ENCODE measurements around the gene PPM1K. TPM values are rescaled to one million over a fixed set of nuclear protein-coding genes. Genes with fewer than 3 reads are reported as not detected.

PPM1K gene
- total RNA-seq, 1 donor from 2014 or later = 248 TPM

DNA sequence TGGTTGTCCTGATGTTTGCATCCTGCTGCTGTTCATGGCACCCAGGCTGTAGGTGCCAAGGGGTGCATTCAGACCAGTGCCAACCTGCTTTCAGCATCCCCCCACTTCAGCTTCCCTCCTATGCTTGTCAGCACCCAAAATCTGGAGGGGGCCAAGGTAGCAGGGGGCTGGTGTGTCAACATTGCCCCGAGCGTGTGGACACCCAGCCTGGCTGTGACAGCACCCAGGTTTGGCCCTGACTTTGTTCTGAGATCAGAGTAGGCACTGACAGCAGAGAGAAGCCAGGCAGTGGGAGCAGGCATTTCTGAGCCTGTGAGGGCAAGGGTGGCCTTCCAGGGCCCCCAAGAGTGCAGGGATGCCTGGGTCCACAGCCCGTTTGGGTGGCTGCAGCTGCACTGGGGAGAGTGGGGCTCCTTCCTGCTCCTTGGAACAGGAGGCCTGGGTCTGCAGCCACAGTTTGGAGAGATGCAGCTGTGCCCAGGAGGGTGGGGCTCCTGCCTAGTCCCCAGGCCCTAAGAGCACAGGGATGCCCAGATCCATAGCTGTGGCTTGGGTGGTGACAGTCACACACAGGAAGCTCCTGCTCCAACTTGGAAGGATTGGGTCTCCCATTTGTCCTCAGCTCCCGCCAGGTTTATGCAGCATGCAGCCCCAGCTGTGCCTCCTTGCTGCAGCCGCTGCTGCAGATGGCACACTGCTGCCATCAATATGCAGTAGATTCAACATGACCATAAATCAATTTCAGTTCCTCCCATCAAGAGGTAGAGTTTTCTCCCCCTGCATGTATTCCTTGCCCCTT is 12.3 kb upstream of the PPM1K start:
- DNase-seq = no peak
- peaks cover 55% of the 10 kb centered on the region for H3K4me1 ChIP-seq
- peak overlapping the region; percentile 93 for H3K27ac ChIP-seq (replicated peaks)
- no peaks in the 10 kb centered on the region for H3K27me3 ChIP-seq (ENCODE audit: low read depth)
- no peaks in the 10 kb centered on the region for H3K36me3 ChIP-seq
- intact Hi-C loops (cut with micrococcal nuclease) = no loop called here
- no peak overlapping the region for H3K4me3 ChIP-seq
- H3K9me3 ChIP-seq (replicated peaks) = no peaks in the 10 kb centered on the region
- TF ChIP-seq, protein P1, sequence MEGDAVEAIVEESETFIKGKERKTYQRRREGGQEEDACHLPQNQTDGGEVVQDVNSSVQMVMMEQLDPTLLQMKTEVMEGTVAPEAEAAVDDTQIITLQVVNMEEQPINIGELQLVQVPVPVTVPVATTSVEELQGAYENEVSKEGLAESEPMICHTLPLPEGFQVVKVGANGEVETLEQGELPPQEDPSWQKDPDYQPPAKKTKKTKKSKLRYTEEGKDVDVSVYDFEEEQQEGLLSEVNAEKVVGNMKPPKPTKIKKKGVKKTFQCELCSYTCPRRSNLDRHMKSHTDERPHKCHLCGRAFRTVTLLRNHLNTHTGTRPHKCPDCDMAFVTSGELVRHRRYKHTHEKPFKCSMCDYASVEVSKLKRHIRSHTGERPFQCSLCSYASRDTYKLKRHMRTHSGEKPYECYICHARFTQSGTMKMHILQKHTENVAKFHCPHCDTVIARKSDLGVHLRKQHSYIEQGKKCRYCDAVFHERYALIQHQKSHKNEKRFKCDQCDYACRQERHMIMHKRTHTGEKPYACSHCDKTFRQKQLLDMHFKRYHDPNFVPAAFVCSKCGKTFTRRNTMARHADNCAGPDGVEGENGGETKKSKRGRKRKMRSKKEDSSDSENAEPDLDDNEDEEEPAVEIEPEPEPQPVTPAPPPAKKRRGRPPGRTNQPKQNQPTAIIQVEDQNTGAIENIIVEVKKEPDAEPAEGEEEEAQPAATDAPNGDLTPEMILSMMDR (IDR thresholded peaks at IDR 0.05; ENCODE audit: borderline replicate concordance) = no peak

DNA sequence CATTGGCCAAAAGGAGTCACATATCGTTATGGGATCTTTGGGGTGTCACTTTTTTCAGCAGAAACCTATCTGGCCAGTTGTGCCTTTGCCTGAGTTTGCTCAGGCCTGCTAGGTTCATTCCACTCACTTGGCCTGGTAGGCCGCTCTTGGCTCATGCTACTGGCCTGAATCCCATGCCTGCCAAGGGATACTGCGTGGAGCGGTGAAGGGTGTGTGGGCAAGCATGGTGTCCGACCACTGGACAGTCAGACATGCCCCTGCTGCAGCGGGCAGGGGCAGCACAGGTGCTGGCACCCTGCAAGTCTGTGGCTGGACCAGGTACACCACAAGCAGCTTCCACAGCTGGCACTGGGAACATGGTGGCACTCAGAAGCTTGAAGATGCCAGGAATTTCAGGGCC is 11.3 kb upstream of the PPM1K start:
- TF ChIP-seq, protein P1 (IDR thresholded peaks at IDR 0.05; ENCODE audit: borderline replicate concordance) = no peak
- Histone ChIP-seq H3K4me3 (no peak overlapping the region), H3K9me3 (replicated peaks) (no peaks in the 10 kb centered on the region), H3K4me1 (peaks cover 60% of the 10 kb centered on the region), H3K27ac (replicated peaks) (peak overlapping the region; percentile 93), H3K27me3 (ENCODE audit: low read depth) (no peaks in the 10 kb centered on the region), H3K36me3 (no peaks in the 10 kb centered on the region)
- intact Hi-C loops (cut with micrococcal nuclease) = no loop called here
- peak; percentile 29 for DNase-seq

- DNase-seq = no peak
- Histone ChIP-seq H3K27ac (replicated peaks) (peak overlapping the region; percentile 93), H3K27me3 (ENCODE audit: low read depth) (no peaks in the 10 kb centered on the region), H3K36me3 (no peaks in the 10 kb centered on the region), H3K4me1 (peaks cover 55% of the 10 kb centered on the region), H3K9me3 (replicated peaks) (no peaks in the 10 kb centered on the region), H3K4me3 (no peak overlapping the region)
- TF ChIP-seq, protein P1 (IDR thresholded peaks at IDR 0.05; ENCODE audit: borderline replicate concordance) = no peak
- intact Hi-C loops (cut with micrococcal nuclease) = no loop called here
Observed at GRCh38 chr4:88291003-88291402, 6.6 kb upstream of the PPM1K start.

DNA sequence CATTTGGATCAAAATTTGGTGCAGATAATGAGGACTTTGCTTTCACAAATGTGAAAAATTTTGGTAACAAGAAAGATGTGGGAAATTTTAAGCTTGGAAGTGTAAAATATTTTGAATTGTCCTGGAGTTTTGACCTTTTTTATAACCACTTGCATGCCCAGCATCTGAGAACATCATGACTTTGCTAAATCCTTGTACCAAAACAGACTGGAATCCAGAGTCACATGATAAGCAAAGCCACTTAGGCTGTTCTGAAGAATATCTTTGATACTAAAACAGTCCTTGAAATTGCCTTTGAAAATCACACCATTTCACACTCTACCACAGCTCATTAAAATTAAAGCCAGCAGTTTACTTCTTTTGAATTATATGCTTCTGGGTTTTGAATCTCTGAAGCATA is 2.5 kb upstream of the PPM1K start:
- Histone ChIP-seq H3K9me3 (replicated peaks) (no peaks in the 10 kb centered on the region), H3K27ac (replicated peaks) (peak overlapping the region; percentile 93), H3K4me3 (peak overlapping the region; percentile 94), H3K4me1 (peaks cover 48% of the 10 kb centered on the region), H3K36me3 (no peaks in the 10 kb centered on the region), H3K27me3 (ENCODE audit: low read depth) (no peaks in the 10 kb centered on the region)
- no peak for DNase-seq
- intact Hi-C loops (cut with micrococcal nuclease) = no loop called here
- TF ChIP-seq, protein P1 (IDR thresholded peaks at IDR 0.05; ENCODE audit: borderline replicate concordance) = no peak

GRCh38 chr4:88285235-88285653 is 883 bp upstream of the PPM1K start:
- H3K36me3 ChIP-seq = no peaks in the 10 kb centered on the region
- peaks cover 54% of the 10 kb centered on the region for H3K4me1 ChIP-seq
- H3K27ac ChIP-seq (replicated peaks) = peak overlapping the region; percentile 93

More at GRCh38 chr4:88285235-88285653, 883 bp upstream of the PPM1K start:
- TF ChIP-seq, protein P1 (IDR thresholded peaks at IDR 0.05; ENCODE audit: borderline replicate concordance) = no peak
- Histone ChIP-seq H3K4me3 (peak overlapping the region; percentile 94), H3K27me3 (ENCODE audit: low read depth) (no peaks in the 10 kb centered on the region), H3K9me3 (replicated peaks) (no peaks in the 10 kb centered on the region)
- no peak for DNase-seq
- intact Hi-C loops (cut with micrococcal nuclease) = no loop called here
